Right atrium auricular region (tissue), 2 donors: ENCODE measurements around the gene HSCB. TPM values are rescaled to one million over a fixed set of nuclear protein-coding genes. Genes with fewer than 3 reads are reported as not detected.

Source experiments
- DNase-seq: peaks from one replicate; pipeline ENCODE4 v3.0.0-alpha.2; 2019; ENCODE audit warnings: low spot score
- H3K27ac ChIP-seq, 2 donors: fragments of 200-600 bp; sonication (generic); 1 replicate in 1 of 2; 2 replicates in 1 of 2; pipeline ENCODE4 v1.5.1; 2016 to 2019
- H3K27me3 ChIP-seq, 2 donors: fragments of 200-600 bp; sonication (generic); one replicate each; pipeline versions ENCODE4 v1.5.1 to v1.6.0; 2017 to 2019
- H3K36me3 ChIP-seq: fragments of 200-600 bp; sonication (generic); one replicate; pipeline ENCODE4 v1.5.1; 2016
- H3K4me1 ChIP-seq, 2 donors: fragments of 200-600 bp; sonication (generic); one replicate each; pipeline versions ENCODE4 v1.5.1 to v1.6.0; 2017 to 2019
- H3K4me3 ChIP-seq, 2 donors: fragments of 200-600 bp; sonication (generic); 1 replicate in 1 of 2; 2 replicates in 1 of 2; pipeline ENCODE4 v1.5.1; 2017 to 2019; ENCODE audit warnings: mild to moderate bottlenecking in 1 of 2, moderate library complexity in 1 of 2
- H3K9me3 ChIP-seq, 2 donors: fragments of 200-600 bp; sonication (generic); one replicate each; pipeline ENCODE4 v1.5.1; 2019
- CTCF ChIP-seq, 2 donors: fragments of 200-600 bp; sonication (generic); IDR thresholded peaks; one replicate each; pipeline ENCODE4 v1.5.1; 2019; ENCODE audit warnings: antibody characterized with exemption in 2 of 2
- total RNA-seq, 2 donors: library from RNA; depleted of rRNA; stranded (reverse); fragments of >200 nt; gene quantifications; one replicate each; pipeline ENCODE4 v1.1.0, GENCODE V29; 2016

The HSCB gene
- total RNA-seq, 2 donors from 2014 or later, result 11.9 to 12.6 TPM

DNA sequence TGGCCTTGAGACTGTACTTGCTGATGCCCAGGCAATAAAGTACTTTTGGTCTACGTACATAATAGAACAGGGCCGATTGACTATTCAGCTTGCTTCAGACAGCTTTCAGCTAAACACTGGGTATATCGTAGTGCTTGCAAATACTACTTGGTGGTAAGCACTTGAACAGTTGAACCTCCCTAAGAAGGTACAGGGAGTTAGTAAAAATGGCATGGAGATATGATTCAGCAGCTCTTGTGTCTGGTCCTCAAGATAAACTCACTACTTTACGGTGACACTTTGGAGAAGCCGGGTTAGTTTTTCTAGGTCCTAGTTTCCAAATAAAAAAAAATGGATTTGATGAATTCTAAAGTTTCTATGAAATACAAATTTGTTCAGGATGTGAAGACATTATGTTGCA lies 38.0 kb downstream of the HSCB start:
- peaks cover 0 to 6% of the 10 kb centered on the region in 2 donors for H3K4me1 ChIP-seq
- peaks cover 43% of the 10 kb centered on the region for H3K36me3 ChIP-seq
- H3K4me3 ChIP-seq, result no peak overlapping the region
- no peak overlapping the region for H3K27ac ChIP-seq
- no peaks in the 10 kb centered on the region for H3K9me3 ChIP-seq
- H3K27me3 ChIP-seq, result no peaks in the 10 kb centered on the region
- DNase-seq, result no peak
- no peak for TF ChIP-seq CTCF (IDR thresholded peaks at IDR 0.05)

DNA sequence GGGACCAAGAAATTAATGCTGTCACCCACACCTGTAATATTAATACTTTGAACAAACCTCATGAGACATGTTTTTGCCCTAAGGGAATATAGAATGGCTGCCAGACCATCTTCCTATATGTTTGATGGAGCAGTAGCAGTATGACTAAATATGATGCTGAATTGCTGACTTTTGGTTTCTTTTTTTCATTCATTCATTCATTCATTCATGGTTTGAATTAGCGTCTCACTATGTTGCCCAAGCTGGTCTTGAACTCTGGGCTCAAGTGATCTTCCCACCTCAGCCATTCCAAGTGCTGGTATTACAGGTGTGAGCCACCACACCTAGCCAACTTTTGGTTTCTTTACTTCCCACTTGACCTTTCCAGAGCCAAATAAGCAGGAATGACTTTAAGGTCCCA lies 38.5 kb downstream of the HSCB start:
- Histone ChIP-seq H3K4me1 (peaks cover 0 to 1% of the 10 kb centered on the region in 2 donors), H3K27ac (no peak overlapping the region), H3K36me3 (peaks cover 46% of the 10 kb centered on the region), H3K4me3 (no peak overlapping the region), H3K9me3 (no peaks in the 10 kb centered on the region), H3K27me3 (no peaks in the 10 kb centered on the region)
- TF ChIP-seq CTCF (IDR thresholded peaks at IDR 0.05), result no peak
- no peak for DNase-seq

- H3K4me1 ChIP-seq, result no peaks in the 10 kb centered on the region
- peaks cover 68% of the 10 kb centered on the region for H3K36me3 ChIP-seq
- no peaks in the 10 kb centered on the region for H3K9me3 ChIP-seq
- H3K27ac ChIP-seq, result no peak overlapping the region
- H3K4me3 ChIP-seq, result no peak overlapping the region
- no peak for TF ChIP-seq CTCF (IDR thresholded peaks at IDR 0.05)
- DNase-seq, result no peak
- no peaks in the 10 kb centered on the region for H3K27me3 ChIP-seq
Observed at GRCh38 chr22:28783786-28784671, 42.2 kb downstream of the HSCB start.

DNA sequence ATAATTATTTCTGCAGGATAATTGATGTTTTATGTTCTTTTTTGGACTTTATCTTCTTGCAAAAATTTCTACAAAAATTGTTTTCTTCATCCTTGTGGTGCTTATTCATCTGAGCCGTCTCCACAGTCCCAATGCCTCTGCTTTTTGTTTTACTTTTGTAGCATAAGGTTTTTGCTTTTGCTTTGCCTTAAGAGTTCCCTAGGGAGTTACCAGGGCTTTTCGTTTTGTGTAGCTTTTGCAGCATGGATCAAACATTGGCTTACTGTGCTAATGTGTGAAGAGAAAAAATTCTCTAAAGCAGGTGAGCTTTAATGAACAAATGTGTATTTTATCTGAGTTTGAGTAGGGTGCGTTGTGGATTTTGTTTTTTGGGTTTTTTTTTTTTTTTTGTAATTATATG lies 46.8 kb downstream of the HSCB start:
- H3K4me3 ChIP-seq, result no peak overlapping the region
- no peaks in the 10 kb centered on the region for H3K27me3 ChIP-seq
- no peaks in the 10 kb centered on the region for H3K4me1 ChIP-seq
- DNase-seq, result no peak
- H3K27ac ChIP-seq, result no peak overlapping the region
- TF ChIP-seq CTCF (IDR thresholded peaks at IDR 0.05), result no peak
- H3K36me3 ChIP-seq, result peaks cover 52% of the 10 kb centered on the region
- H3K9me3 ChIP-seq, result no peaks in the 10 kb centered on the region

GRCh38 chr22:28791124-28791523 lies 49.3 kb downstream of the HSCB start:
- Histone ChIP-seq H3K4me1 (peaks cover 0 to 9% of the 10 kb centered on the region in 2 donors), H3K27me3 (no peaks in the 10 kb centered on the region), H3K36me3 (peaks cover 52% of the 10 kb centered on the region), H3K9me3 (no peaks in the 10 kb centered on the region), H3K4me3 (no peak overlapping the region), H3K27ac (no peak overlapping the region)
- no peak for TF ChIP-seq CTCF (IDR thresholded peaks at IDR 0.05)
- no peak for DNase-seq
